Endothelial cell of umbilical vein (primary cell): ENCODE measurements around the gene CAMSAP1.

ENCODE experiments used
- EZH2 ChIP-seq: IDR thresholded peaks from 2 replicates; pipeline ENCODE4 v1.6.1; 2012; ENCODE audit warnings: borderline replicate concordance, low read depth, mild to moderate bottlenecking, moderate library complexity, low read length, inconsistent platforms; ENCODE audit not compliant: severe bottlenecking
- POLR2A ChIP-seq: IDR thresholded peaks from 2 replicates; pipeline ENCODE4 v1.6.1; 2012; ENCODE audit warnings: low read depth, mild to moderate bottlenecking, control low read depth, low read length
- TF ChIP-seq, protein P1 (sequence below), 2 donors: IDR thresholded peaks; 1 replicate in 1 of 2; 2 replicates in 1 of 2; pipeline ENCODE4 v1.5.1; 2011; ENCODE audit warnings: low read length in 2 of 2, mild to moderate bottlenecking in 2 of 2, moderate library complexity in 2 of 2, control low read depth in 1 of 2, inconsistent platforms in 1 of 2, low read depth in 1 of 2; ENCODE audit not compliant: insufficient read depth in 1 of 2; ENCODE audit errors: extremely low read depth in 1 of 2

DNA sequence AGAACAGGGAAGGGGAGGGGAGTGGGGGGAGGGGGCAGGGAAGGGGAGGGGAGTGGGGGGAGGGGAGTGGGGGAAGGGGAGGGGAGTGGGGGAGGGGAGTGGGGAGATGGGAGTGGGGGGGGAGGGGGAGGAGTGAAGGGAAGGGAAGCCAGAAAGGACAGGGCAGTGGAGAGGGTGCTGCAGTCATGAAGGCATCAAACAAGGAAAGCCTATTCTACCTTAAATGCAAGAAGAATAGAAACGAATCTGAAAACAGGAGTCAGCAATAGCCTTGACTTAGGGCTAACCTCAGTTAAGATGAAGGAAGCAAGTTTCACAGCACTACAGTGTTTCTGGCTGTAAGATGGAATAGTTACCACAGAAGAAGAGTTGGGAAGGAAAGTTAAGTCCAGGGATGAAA lies 59.5 kb downstream of the CAMSAP1 start:
- TF ChIP-seq POLR2A, result no peak
- TF ChIP-seq, protein P1, sequence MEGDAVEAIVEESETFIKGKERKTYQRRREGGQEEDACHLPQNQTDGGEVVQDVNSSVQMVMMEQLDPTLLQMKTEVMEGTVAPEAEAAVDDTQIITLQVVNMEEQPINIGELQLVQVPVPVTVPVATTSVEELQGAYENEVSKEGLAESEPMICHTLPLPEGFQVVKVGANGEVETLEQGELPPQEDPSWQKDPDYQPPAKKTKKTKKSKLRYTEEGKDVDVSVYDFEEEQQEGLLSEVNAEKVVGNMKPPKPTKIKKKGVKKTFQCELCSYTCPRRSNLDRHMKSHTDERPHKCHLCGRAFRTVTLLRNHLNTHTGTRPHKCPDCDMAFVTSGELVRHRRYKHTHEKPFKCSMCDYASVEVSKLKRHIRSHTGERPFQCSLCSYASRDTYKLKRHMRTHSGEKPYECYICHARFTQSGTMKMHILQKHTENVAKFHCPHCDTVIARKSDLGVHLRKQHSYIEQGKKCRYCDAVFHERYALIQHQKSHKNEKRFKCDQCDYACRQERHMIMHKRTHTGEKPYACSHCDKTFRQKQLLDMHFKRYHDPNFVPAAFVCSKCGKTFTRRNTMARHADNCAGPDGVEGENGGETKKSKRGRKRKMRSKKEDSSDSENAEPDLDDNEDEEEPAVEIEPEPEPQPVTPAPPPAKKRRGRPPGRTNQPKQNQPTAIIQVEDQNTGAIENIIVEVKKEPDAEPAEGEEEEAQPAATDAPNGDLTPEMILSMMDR (IDR thresholded peaks at IDR 0.05; ENCODE audit: extremely low read depth in 1 of 2, insufficient read depth in 1 of 2, low read depth in 1 of 2, low read length in 2 of 2), result no peak
- no peak for TF ChIP-seq EZH2
